ENCODE data around the gene TSEN54.

GRCh38 chr17:75490173-75490743 is 26.1 kb upstream of the TSEN54 start:
- TF ChIP-seq CTCF (IDR thresholded peaks at IDR 0.05; ENCODE audit: low read depth, low read length, poor library complexity, severe bottlenecking), result no peak
- TF ChIP-seq EZH2phosphoT487 (IDR thresholded peaks at IDR 0.05; ENCODE audit: borderline replicate concordance, low read length), result no peak
